ENCODE results near the gene C2.
A peak's percentile ranks its signal among the peaks of the same experiment; 100 is the strongest.

C2 gene

DNA sequence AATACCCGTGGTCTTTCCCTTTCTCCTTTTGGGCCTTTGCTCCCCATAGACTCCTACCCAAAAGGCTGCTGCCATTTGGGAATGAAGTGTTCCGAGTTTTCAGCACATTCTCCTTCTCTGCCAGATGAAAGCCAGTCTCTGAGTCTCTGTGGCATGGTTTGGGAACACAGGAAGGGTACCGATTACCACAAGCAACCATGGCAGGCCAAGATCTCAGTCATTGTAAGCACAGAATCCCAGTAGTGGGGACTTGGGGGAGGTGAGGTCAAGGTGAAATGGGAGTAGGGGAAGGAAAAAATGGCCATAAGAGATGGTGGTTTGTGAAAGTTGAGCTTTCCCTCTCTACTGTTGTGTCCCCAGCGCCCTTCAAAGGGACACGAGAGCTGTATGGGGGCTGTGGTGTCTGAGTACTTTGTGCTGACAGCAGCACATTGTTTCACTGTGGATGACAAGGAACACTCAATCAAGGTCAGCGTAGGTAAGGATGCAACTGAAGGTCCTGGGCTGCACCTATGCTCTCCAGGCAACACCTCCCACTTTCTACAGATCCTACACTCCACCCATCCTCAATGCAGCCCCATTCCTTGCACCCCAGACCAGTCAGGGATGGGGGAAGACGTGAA, 22.5 kb downstream of the C2 start:
- Mint-ChIP-seq H3K4me1 (peaks cover 6% of the 10 kb centered on the region), H3K9me3 (no peaks in the 10 kb centered on the region), H3K36me3 (ENCODE audit: low read depth) (peaks cover 32% of the 10 kb centered on the region), H3K27me3 (ENCODE audit: low read depth) (peaks cover 4% of the 10 kb centered on the region), H3K27ac (no peak overlapping the region), H3K4me3 (no peak overlapping the region)
- TF ChIP-seq, protein P1, sequence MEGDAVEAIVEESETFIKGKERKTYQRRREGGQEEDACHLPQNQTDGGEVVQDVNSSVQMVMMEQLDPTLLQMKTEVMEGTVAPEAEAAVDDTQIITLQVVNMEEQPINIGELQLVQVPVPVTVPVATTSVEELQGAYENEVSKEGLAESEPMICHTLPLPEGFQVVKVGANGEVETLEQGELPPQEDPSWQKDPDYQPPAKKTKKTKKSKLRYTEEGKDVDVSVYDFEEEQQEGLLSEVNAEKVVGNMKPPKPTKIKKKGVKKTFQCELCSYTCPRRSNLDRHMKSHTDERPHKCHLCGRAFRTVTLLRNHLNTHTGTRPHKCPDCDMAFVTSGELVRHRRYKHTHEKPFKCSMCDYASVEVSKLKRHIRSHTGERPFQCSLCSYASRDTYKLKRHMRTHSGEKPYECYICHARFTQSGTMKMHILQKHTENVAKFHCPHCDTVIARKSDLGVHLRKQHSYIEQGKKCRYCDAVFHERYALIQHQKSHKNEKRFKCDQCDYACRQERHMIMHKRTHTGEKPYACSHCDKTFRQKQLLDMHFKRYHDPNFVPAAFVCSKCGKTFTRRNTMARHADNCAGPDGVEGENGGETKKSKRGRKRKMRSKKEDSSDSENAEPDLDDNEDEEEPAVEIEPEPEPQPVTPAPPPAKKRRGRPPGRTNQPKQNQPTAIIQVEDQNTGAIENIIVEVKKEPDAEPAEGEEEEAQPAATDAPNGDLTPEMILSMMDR (IDR thresholded peaks at IDR 0.05; ENCODE audit: unreplicated experiment in 3 of 3): no peak

GRCh38 chr6:31952140-31952805, 24.8 kb downstream of the C2 start:
- peaks cover 3% of the 10 kb centered on the region for H3K4me1 Mint-ChIP-seq
- TF ChIP-seq, protein P1 (IDR thresholded peaks at IDR 0.05; ENCODE audit: unreplicated experiment in 3 of 3): peak; percentile 59 to 73 (median 62)
- H3K4me3 Mint-ChIP-seq: no peak overlapping the region
- H3K27me3 Mint-ChIP-seq (ENCODE audit: low read depth): no peaks in the 10 kb centered on the region
- H3K36me3 Mint-ChIP-seq (ENCODE audit: low read depth): peaks cover 48% of the 10 kb centered on the region
- H3K27ac Mint-ChIP-seq: no peak overlapping the region
- H3K9me3 Mint-ChIP-seq: no peaks in the 10 kb centered on the region

DNA sequence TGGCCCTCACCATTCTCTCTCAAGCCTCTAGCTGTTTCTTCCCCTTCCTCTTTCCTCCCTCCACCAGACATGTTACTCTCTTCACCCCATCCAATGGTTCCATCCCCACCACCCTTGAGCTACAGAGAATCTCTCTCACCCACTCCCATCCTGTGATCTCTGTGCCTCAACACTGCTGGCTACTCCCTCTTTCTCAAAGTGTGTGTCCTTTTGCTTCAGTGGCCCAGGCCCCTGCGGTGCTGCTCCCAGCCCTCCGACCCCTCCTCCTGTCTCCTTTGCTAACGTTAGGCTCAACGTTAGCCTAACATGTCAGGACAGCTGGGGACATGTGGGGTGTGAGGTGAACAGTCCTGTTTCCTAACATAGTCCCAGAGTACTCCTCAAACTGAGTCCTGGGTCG, 25.4 kb downstream of the C2 start:
- peaks cover 9% of the 10 kb centered on the region for H3K4me1 Mint-ChIP-seq
- no peak overlapping the region for H3K4me3 Mint-ChIP-seq
- no peaks in the 10 kb centered on the region for H3K9me3 Mint-ChIP-seq
- TF ChIP-seq, protein P1 (IDR thresholded peaks at IDR 0.05; ENCODE audit: unreplicated experiment in 3 of 3): no peak
- no peak overlapping the region for H3K27ac Mint-ChIP-seq
- H3K36me3 Mint-ChIP-seq (ENCODE audit: low read depth): peaks cover 48% of the 10 kb centered on the region
- no peaks in the 10 kb centered on the region for H3K27me3 Mint-ChIP-seq (ENCODE audit: low read depth)

DNA sequence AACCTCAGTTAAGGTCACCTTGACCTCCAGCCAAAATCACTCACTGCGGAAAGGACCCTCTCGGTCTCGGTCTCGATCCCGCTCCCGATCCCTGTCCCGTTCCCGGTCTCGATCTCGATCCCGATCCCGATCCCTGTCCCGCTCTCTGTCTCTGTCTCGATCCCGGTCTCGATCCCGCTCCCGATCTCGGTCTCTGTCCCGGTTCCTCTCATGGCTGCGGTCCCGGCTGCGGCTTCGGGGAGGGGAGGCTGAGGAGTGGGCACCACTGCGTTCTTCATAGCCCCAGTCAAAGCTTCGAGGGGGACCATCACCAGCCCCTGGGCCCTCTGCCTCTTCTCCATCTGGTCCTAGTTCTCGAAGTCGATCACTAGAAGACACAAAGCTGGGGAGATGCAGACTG, 27.0 kb downstream of the C2 start:
- Mint-ChIP-seq H3K4me1 (peaks cover 20% of the 10 kb centered on the region), H3K27ac (no peak overlapping the region), H3K27me3 (ENCODE audit: low read depth) (no peaks in the 10 kb centered on the region), H3K9me3 (no peaks in the 10 kb centered on the region), H3K36me3 (ENCODE audit: low read depth) (peaks cover 48% of the 10 kb centered on the region), H3K4me3 (peak overlapping the region in 2 of 3 experiments; percentile 46 to 55)
- TF ChIP-seq, protein P1 (IDR thresholded peaks at IDR 0.05; ENCODE audit: unreplicated experiment in 3 of 3): no peak

DNA sequence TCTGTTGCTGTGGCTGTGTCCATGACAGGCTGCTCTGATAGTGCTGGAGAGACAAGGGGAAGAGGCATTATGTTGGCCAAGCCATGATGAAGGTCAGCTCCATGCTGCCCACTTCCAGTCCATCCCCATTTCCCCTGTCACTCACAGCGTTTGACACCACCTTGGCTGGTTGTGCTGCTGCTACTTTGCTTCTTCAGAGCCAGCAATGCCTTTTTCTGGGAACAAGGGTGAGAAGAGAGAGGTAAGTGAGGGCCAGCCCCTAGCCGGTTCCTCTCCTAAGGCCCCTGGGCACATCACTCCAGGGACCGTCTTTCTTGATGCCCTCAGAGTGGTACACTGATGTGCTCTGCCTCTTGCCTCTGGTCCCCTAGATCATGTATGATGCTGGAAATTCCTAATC, 29.3 kb downstream of the C2 start:
- no peaks in the 10 kb centered on the region for H3K27me3 Mint-ChIP-seq (ENCODE audit: low read depth)
- H3K4me1 Mint-ChIP-seq: peaks cover 20% of the 10 kb centered on the region
- peaks cover 47% of the 10 kb centered on the region for H3K36me3 Mint-ChIP-seq (ENCODE audit: low read depth)
- peak overlapping the region; percentile 99 to 100 (median 99) for H3K4me3 Mint-ChIP-seq
- TF ChIP-seq, protein P1 (IDR thresholded peaks at IDR 0.05; ENCODE audit: unreplicated experiment in 3 of 3): no peak
- no peaks in the 10 kb centered on the region for H3K9me3 Mint-ChIP-seq
- no peak overlapping the region for H3K27ac Mint-ChIP-seq

DNA sequence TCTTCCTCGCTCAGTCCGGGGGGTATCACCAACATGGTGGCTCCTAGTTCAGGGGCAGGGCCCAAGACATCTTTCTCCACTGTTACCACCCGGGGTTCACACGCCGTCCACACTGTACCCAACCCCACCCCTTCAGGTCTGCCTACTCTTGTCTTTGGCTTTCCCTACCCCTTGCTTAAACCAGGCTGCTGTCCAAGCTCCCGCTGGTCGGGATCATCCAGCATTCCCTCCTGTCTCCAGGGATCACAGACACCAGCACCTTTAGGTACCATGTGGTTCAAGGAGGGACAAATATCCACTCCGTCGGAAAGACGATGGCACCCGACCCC, 30.9 kb downstream of the C2 start:
- Mint-ChIP-seq H3K36me3 (ENCODE audit: low read depth) (peaks cover 49% of the 10 kb centered on the region), H3K27me3 (ENCODE audit: low read depth) (no peaks in the 10 kb centered on the region), H3K4me1 (peaks cover 20% of the 10 kb centered on the region), H3K9me3 (no peaks in the 10 kb centered on the region), H3K27ac (peak overlapping the region; percentile 80 to 90 (median 86)), H3K4me3 (peak overlapping the region; percentile 99 to 100 (median 99))
- TF ChIP-seq, protein P1 (IDR thresholded peaks at IDR 0.05; ENCODE audit: unreplicated experiment in 3 of 3): no peak
